GM21723 (cell line): ENCODE measurements around the gene YTHDF2.

Experiments
- ATAC-seq: cut with Tn5 transposase; IDR thresholded peaks from one replicate; pipeline ENCODE4 v1.9.1; 2021; ENCODE audit warnings: mild to moderate bottlenecking, moderate library complexity; ENCODE audit not compliant: unreplicated experiment

Gene YTHDF2

GRCh38 chr1:28796352-28797211 is 59.8 kb downstream of the YTHDF2 start:
- no peak for ATAC-seq

- no peak for ATAC-seq
Observed at GRCh38 chr1:28800324-28800723, 63.6 kb downstream of the YTHDF2 start.

DNA sequence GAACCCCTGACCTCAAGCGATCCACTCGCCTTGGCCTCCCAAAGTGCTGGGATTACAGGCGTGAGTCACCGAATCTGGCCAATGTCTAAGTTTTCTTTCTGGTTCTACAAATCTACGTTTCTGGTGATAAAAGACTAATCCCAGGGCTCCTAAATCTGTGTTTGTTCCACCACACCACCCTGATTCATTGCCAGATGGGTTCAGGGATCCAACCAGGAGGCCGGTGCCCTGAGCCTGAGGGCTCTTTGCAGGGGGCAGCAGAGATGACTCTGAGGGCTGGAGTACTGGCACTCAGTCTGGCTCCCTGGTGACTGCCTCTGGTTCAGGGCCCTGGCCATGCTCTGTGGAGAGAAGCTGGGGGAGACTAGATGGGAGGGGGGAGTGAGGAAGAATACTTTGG is 64.7 kb downstream of the YTHDF2 start:
- ATAC-seq = no peak

- no peak for ATAC-seq
Observed at GRCh38 chr1:28803051-28803450, 66.3 kb downstream of the YTHDF2 start.

DNA sequence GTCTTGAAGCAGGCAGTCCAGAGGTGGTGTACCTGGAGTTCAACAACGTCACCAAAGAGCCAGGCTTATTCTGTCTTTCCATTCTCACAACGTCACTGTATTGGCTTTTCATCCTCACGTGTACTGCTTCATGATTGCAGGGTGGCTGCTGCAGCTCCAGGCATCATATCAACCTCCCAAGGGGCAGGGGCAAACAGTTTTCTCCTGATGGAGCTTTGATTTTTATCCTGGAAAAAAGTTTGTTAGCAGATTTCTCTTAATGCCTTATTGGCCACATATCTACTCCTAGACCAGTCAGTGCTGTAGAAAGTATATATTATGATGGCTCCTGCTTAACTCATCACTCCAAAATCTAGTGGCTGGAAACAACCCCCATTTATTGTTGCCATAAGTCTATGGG is 66.9 kb downstream of the YTHDF2 start:
- ATAC-seq = no peak

- ATAC-seq = no peak
Observed at GRCh38 chr1:28804071-28804470, 67.3 kb downstream of the YTHDF2 start.

GRCh38 chr1:28807046-28807445 is 70.3 kb downstream of the YTHDF2 start:
- no peak for ATAC-seq

GRCh38 chr1:28807986-28808385 is 71.2 kb downstream of the YTHDF2 start:
- ATAC-seq = no peak

GRCh38 chr1:28811369-28811765 is 74.6 kb downstream of the YTHDF2 start:
- no peak for ATAC-seq

GRCh38 chr1:28811766-28812668 is 75.3 kb downstream of the YTHDF2 start, which contains the start of gene OPRD1:
OPRD1 (plus strand) TSS chr1:28812170; CDS start chr1:28812384, 214 bp downstream.
- no peak for ATAC-seq

DNA sequence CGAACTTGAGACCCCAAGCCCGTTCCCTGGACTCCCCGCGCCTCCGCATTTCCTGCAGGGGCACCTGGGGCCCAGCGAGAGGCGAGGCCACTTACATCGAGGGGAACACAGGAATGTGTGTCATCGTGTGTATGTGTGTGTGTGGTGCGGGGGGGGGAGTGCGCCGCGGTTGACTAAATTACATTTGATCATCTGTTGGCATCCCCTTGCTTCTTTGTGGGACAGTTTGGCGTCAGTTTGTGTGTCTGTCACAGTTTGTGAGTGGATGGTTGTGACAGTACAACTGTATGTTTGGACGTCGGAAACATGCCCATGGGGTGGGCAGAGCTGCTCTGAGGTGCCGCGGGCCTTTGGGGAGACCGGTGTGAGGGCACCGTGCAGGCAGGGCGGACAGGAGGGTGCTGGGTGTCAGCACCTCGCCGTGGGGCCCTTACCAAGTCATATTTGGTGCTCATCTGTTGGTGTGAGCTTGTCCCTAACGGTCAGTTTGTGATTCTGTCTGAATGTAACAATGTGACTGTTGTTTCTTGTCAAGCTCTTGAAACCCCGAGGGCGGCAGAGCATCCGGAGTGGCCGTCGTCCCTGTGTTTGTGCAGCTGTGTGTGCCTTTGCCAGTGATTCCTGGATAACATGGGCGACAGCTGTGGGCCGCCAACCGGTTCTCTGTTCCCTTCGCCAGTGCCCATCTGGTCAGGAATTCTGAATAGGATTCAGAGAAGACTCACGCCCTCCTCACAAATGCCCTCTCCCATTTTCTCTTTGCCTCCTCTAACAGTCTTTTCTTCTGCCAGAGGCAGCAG is 76.1 kb downstream of the YTHDF2 start:
- ATAC-seq = no peak

DNA sequence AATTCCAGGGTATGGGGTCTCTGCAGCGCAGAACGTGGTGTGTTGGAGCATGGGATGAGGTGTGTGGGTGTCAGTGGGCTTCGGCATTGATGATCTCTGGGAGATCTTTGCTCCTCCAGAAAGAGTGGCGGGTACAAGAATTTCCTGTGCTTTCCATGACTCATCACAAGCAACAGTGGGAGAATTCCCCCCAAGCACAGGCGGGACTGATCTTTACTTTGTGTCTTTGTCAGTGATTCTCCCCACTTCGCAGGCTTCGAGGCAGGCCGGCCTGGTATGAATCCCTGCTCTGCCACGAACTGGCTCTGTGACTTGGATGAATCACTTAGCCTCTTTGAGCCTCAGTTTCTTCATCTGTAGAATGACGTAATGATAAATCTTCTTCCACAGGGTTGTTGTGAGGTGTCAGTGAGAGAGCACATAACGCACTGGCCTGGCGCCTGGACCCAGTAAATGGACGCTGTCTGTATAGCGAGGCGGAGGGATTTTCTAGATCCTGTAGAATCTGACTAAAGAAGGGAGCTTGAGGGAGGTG is 77.3 kb downstream of the YTHDF2 start:
- ATAC-seq = no peak

DNA sequence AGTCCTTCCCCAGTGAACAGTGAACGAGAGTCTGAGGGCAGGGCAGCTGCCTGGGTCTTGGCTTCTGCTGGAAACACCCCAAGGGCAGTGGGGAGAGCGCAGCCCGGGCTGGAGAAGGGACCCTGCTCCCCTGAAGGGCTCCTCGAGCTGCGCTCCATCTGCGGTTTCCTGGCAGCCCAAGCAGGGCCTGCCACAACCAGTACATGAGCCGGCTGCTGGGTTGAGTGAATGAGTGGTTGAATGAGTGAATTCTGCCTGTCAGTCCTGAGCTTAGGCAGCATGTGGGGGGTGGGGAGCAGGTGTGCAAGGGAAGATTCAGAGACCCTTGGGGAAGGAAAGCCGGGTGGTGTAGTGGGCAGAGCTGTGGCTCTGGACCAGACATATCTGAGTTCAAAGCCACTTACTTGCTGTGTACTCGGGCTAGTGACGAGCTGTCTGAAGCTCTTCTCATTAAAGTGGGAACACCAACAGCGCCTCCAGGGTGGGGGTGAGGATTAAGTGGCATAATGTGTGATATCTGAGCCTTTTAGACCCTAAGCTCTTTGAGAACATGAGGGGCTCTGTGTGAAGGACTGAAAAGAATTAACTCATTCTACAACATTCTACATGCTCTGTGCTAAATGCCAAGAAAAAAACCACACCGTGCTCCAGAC is 78.9 kb downstream of the YTHDF2 start:
- ATAC-seq = no peak

- ATAC-seq = no peak
Observed at GRCh38 chr1:28817133-28817532, 80.4 kb downstream of the YTHDF2 start.

DNA sequence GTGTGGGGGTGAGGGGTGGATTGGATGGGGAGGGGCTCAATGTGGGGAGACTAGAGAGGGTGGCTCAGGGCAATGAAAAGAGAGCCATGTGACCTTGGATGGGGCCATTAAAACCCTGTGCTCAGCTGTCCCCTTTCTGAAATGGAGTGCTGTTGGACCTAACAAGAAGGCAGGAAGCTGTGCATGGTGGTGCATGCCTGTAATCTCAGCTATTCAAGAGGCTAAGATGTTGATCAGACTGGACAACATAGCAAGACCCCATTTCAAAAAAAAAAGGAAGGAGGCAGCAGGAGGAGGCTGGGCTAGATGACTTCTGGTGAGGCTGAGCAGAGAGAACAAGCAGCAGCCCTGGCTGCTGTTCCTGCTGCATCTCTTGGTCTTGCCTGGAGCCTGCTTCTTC is 82.3 kb downstream of the YTHDF2 start:
- no peak for ATAC-seq
